K562 (cell line): ENCODE results near the gene ZFP92. TPM values are rescaled to one million over a fixed set of nuclear protein-coding genes. Genes with fewer than 3 reads are reported as not detected.

Source experiments
- ATAC-seq: fragments of 200-7000 bp; cut with Tn5 transposase; 3 replicates; pipeline ENCODE4 v1.9.1; 2020; ENCODE audit warnings: moderate library complexity
- BruUV-seq: library from RNA; stranded (reverse); fragments of 400-500 nt; replicated peaks from 2 replicates; lab custom pipeline; 2021; lab: Mats Ljungman, UMichigan
- CTCF ChIA-PET: fragments of 300-600 bp; formaldehyde crosslinking; extraction: SDS; loops from one replicate; lab custom pipeline; 2021; ENCODE audit warnings: low intra/inter-chr PET ratio; lab: Yijun Ruan, JAX
- POLR2A ChIA-PET: fragments of 300-600, 350-650 bp; sonication (Branson Sonifier 250); formaldehyde crosslinking; extraction: SDS; loops from one replicate; lab custom pipeline; 2021; ENCODE audit warnings: antibody characterized with exemption, inconsistent platforms; lab: Yijun Ruan, JAX
- DNase-seq, 4 experiments: peaks; one replicate each; pipeline versions ENCODE4 v3.0.0 to v3.0.0-alpha.2; 2011 to 2018; ENCODE audit warnings: low spot score in 3 of 4, mixed read lengths in 3 of 4; ENCODE audit errors: extremely low read depth in 1 of 4
- FAIRE-seq: peaks from 2 replicates; lab custom pipeline; 2011; peaks lifted over from hg19 to GRCh38; lab: Jason Lieb, UNC
- H2AFZ ChIP-seq: 2 replicates; pipeline ENCODE4 v1.6.0; 2011; ENCODE audit warnings: low read depth, low read length, control low read depth, inconsistent platforms
- H3K27ac ChIP-seq: fragments of 200-600 bp; 3 replicates; pipeline ENCODE4 v1.8.0; 2011; ENCODE audit warnings: low read depth, mild to moderate bottlenecking, control low read depth, inconsistent platforms, low read length, moderate library complexity, mixed read lengths; ENCODE audit errors: extremely low read depth
- H3K27me3 ChIP-seq, 2 experiments: fragments of 300-600 bp in 1 of 2; 2 replicates in 1 of 2; 3 replicates in 1 of 2; pipeline versions ENCODE4 v1.6.0 to v1.8.0; 2011; ENCODE audit warnings: inconsistent platforms in 2 of 2, low read length in 2 of 2, mild to moderate bottlenecking in 1 of 2, mixed read lengths in 1 of 2, moderate library complexity in 1 of 2; ENCODE audit not compliant: control insufficient read depth in 2 of 2, insufficient read depth in 2 of 2
- H3K36me3 ChIP-seq: fragments of 300-600 bp; 3 replicates; pipeline ENCODE4 v1.8.0; 2011; ENCODE audit warnings: mild to moderate bottlenecking, low read length, inconsistent platforms; ENCODE audit not compliant: control insufficient read depth, insufficient read depth
- H3K4me1 ChIP-seq, 2 experiments: fragments of 200-600 bp in 1 of 2; replicated peaks in 1 of 2; 2 replicates in 1 of 2; 3 replicates in 1 of 2; pipeline versions ENCODE4 v1.5.1 to v1.8.0; 2011; ENCODE audit warnings: inconsistent platforms in 2 of 2, low read length in 2 of 2, mild to moderate bottlenecking in 1 of 2, mixed read lengths in 1 of 2, moderate library complexity in 1 of 2; ENCODE audit not compliant: control insufficient read depth in 2 of 2, insufficient read depth in 2 of 2
- H3K4me2 ChIP-seq: 2 replicates; pipeline ENCODE4 v1.6.1; 2011; ENCODE audit warnings: low read length, control low read depth, inconsistent platforms, mixed read lengths; ENCODE audit not compliant: insufficient read depth
- H3K4me3 ChIP-seq: fragments of 200-600 bp; sonication (generic), shearing (Covaris generic); 2 replicates; pipeline ENCODE4 v1.5.1; 2016; ENCODE audit warnings: control low read depth, inconsistent platforms
- H3K79me2 ChIP-seq: fragments of 200-600 bp; 3 replicates; pipeline ENCODE4 v1.8.0; 2011; ENCODE audit warnings: low read length, inconsistent platforms; ENCODE audit not compliant: control insufficient read depth, insufficient read depth
- H3K9ac ChIP-seq, 2 experiments: 2 replicates each; pipeline versions ENCODE4 v1.6.0 to v1.6.1; 2011; ENCODE audit warnings: low read depth in 2 of 2, low read length in 2 of 2, control low read depth in 1 of 2, inconsistent platforms in 1 of 2, mild to moderate bottlenecking in 1 of 2, mixed read lengths in 1 of 2; ENCODE audit not compliant: insufficient read depth in 1 of 2
- H3K9me1 ChIP-seq: one replicate; pipeline ENCODE4 v1.6.0; 2011; ENCODE audit warnings: inconsistent platforms, mild to moderate bottlenecking, low read length, moderate library complexity; ENCODE audit not compliant: control insufficient read depth, insufficient read depth
- H3K9me3 ChIP-seq: replicated peaks from 2 replicates; pipeline ENCODE4 v1.5.1; 2011; ENCODE audit warnings: low read depth, low read length, inconsistent platforms; ENCODE audit not compliant: control insufficient read depth, insufficient read depth
- H4K20me1 ChIP-seq: replicated peaks from 2 replicates; pipeline ENCODE4 v1.6.1; 2011; ENCODE audit warnings: low read length, inconsistent platforms, mixed read lengths; ENCODE audit not compliant: control insufficient read depth, insufficient read depth
- ARID2 ChIP-seq: fragments of 450-650 bp; IDR thresholded peaks from 2 replicates; pipeline ENCODE4 v1.6.1; 2017; ENCODE audit warnings: antibody characterized with exemption, mild to moderate bottlenecking
- CBX1 ChIP-seq: sonication (generic); IDR thresholded peaks from 2 replicates; pipeline ENCODE4 v1.6.1; 2016; ENCODE audit warnings: antibody characterized with exemption, low read depth, mild to moderate bottlenecking
- CBX2 ChIP-seq: fragments of 200-600 bp; sonication (generic); IDR thresholded peaks from one replicate; pipeline ENCODE4 v1.6.1; 2012; ENCODE audit warnings: mild to moderate bottlenecking, low read length, inconsistent platforms; ENCODE audit not compliant: insufficient read depth, poor library complexity, severe bottlenecking
- DDX20 ChIP-seq: fragments of 450-650 bp; IDR thresholded peaks from 2 replicates; pipeline ENCODE4 v1.6.1; 2016; ENCODE audit warnings: missing genetic modification characterization, low read depth, mild to moderate bottlenecking, missing compliant biosample characterization, moderate library complexity
- DPF2 ChIP-seq: fragments of 450-650 bp; IDR thresholded peaks from 2 replicates; pipeline ENCODE4 v1.6.1; 2016
- KAT2B ChIP-seq: IDR thresholded peaks from one replicate; pipeline ENCODE4 v1.6.1; 2012; ENCODE audit warnings: low read depth, mild to moderate bottlenecking, control low read depth, inconsistent platforms, low read length, moderate library complexity
- RBM34 ChIP-seq: fragments of 200-400 bp; formaldehyde crosslinking; IDR thresholded peaks from 2 replicates; pipeline ENCODE4 v1.6.1; 2018; ENCODE audit warnings: low read length, borderline replicate concordance; ENCODE audit not compliant: insufficient read depth
- SRSF7 ChIP-seq: fragments of 200-400 bp; formaldehyde crosslinking; optimal IDR thresholded peaks from 2 replicates; pipeline ENCODE3; 2017; ENCODE audit warnings: mild to moderate bottlenecking, low read depth, low read length
- TAF9B ChIP-seq: fragments of 450-650 bp; IDR thresholded peaks from 2 replicates; pipeline ENCODE4 v1.6.1; 2018; ENCODE audit warnings: mild to moderate bottlenecking; ENCODE audit not compliant: partially characterized antibody
- TCF3 ChIP-seq: sonication (generic); formaldehyde crosslinking; IDR thresholded peaks from 2 replicates; pipeline ENCODE4 v1.4.0; 2020; ENCODE audit warnings: mild to moderate bottlenecking, missing genetic modification reagents
- TFAM ChIP-seq: fragments of 250-450 bp; sonication (Bioruptor Pico); conservative IDR thresholded peaks from 2 replicates; pipeline ENCODE4 v1.5.0; 2021; ENCODE audit warnings: mild to moderate bottlenecking, moderate library complexity
- ZNF165 ChIP-seq: fragments of 250-450 bp; sonication (Bioruptor Pico); IDR thresholded peaks from 2 replicates; pipeline ENCODE4 v1.4.0; 2020; ENCODE audit warnings: borderline replicate concordance
- ZNF644 ChIP-seq: fragments of 200-800 bp; sonication (Bioruptor generic); IDR thresholded peaks from 2 replicates; pipeline ENCODE4 v1.6.1; 2016; ENCODE audit warnings: low read depth, missing genetic modification characterization, missing compliant biosample characterization
- WGBS: fragments of 100-300 bp; shearing (Covaris generic); methylation state at CpG from one replicate; pipeline ENCODE4 v1.1.6; 2016; ENCODE audit warnings: low coverage, mixed read lengths; ENCODE audit not compliant: insufficient coverage; ENCODE audit errors: missing lambda C conversion rate; 5-methylcytosine and 5-hydroxymethylcytosine counted together
- in situ Hi-C: fragments of 300-500 bp; cut with MboI; formaldehyde crosslinking; loops from 4 replicates; pipeline ENCODE4 v1.15.0; 2018; ENCODE audit warnings: inconsistent platforms, mixed read lengths
- intact Hi-C: fragments of 100-400 bp; cut with micrococcal nuclease; formaldehyde crosslinking; loops from 2 replicates; pipeline ENCODE4 v1.14.2; 2022
- polyA plus RNA-seq, 8 experiments: library from polyadenylated mRNA; depleted of rRNA in 4 of 8; stranded (reverse) in 5 of 8; unstranded in 3 of 8; fragments of >200 nt; fragmentation: Nextera tagmentation in 2 of 8; fragmentation: Illumina TruSeq in 1 of 8; extraction: Ambion mirVana in 2 of 8; extraction: Trizol in 1 of 8; gene quantifications; 2 replicates each; pipeline versions ENCODE4 v1.2.1 to v1.2.3, GENCODE V29; 2011 to 2014; ENCODE audit warnings: inconsistent platforms in 1 of 8, missing spikeins in 1 of 8
- total RNA-seq, 7 experiments: library from RNA; depleted of rRNA in 6 of 7; stranded (reverse); fragments of >200 nt in 6 of 7; fragmentation: Illumina TruSeq in 2 of 7; extraction: Trizol in 2 of 7; gene quantifications; 2 replicates each; pipeline versions ENCODE4 v1.2.1 to v1.2.3, GENCODE V29; 2011 to 2021; ENCODE audit warnings: low replicate concordance in 1 of 7
- TF ChIP-seq, protein P1 (sequence below), 3 experiments: IDR thresholded peaks in 2 of 3; conservative IDR thresholded peaks in 1 of 3; 2 replicates each; pipeline ENCODE4 v1.5.1; 2011 to 2012; ENCODE audit warnings: low read length in 3 of 3, mild to moderate bottlenecking in 3 of 3, control low read depth in 2 of 3, improper control_type of control experiment in 1 of 3, inconsistent platforms in 1 of 3, low read depth in 1 of 3, mixed read lengths in 1 of 3, moderate library complexity in 1 of 3; ENCODE audit not compliant: insufficient read depth in 2 of 3

ZFP92 gene
- total and polyA plus RNA-seq, 9 of the 15 experiments (the other 6 are each of a cell fraction or from before 2014, with no cell fraction given), result 0.32 to 3.3 (median 1.8) TPM

DNA sequence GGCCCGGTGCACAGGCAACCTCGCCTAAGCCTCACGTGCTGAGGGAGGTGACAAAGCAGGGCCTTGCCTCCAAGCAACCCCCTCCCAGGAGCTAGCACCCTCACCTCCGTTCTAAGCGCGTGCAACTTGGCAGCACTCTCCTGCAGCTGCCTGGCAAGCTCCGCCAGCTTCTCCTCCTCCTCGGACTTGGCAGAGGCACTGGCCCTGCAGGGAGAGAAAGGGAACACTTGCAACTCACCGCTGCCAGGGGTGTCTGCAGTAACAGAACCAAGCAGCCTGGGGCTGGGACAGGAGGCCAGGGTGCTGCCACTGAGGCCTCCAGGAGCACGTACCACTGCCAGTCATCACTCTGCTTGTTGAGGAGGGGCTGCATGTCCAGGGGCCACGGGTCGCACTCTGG, 44.9 kb downstream of the ZFP92 start (continued):
- TF ChIP-seq DDX20 (no peak), TAF9B (no peak), SRSF7 (no peak), ZNF165 (CRISPR knock-in tag) (no peak), ARID2 (no peak), KAT2B (no peak)
- TF ChIP-seq, all 486 proteins: peak for 0

DNA sequence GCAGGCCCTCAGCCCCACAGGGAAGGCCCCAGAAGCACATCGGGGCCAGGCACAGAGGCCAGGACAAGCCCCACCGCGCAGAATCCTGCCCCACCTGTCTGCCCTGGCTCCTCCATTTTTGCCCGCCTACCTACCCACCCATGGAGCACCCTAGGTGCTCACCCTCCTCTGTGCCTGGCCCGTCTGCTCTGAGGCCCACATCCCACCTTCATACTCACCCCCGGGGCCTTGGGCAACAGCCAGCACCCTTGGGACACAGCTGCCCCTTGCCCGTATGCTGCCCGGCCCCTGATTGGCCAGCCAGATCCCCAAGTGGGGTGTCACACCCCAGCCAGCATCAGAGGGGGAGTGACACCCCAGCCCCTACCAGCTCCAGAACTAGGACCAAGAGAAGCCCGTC, 45.4 kb downstream of the ZFP92 start:
- 100% methylated on average over 2 of the region's 9 CpGs for WGBS

More for the DNA sequence above, 45.4 kb downstream of the ZFP92 start:
- H3K9me3 ChIP-seq, result no peaks in the 10 kb centered on the region
- FAIRE-seq (no peak), ATAC-seq (no peak), DNase-seq (no peak)
- H3K9ac ChIP-seq, result no peak overlapping the region; a peak in 1 of 4 replicates
- H3K9me1 ChIP-seq, result peaks cover 3% of the 10 kb centered on the region
- no TSS peak for BruUV-seq
- H3K4me1 ChIP-seq, result peaks cover 0 to 5% of the 10 kb centered on the region in 2 experiments; a peak in 1 of 5 replicates
- ChIA-PET POLR2A (interaction anchor here (0.6 kb wide), 1 partner anchor 209 kb away, joined by 3 read pairs; no protein-coding TSS in a partner anchor), CTCF (no interaction called here)
- no peak overlapping the region for H3K4me2 ChIP-seq
- in situ Hi-C loops (no loop called here), intact Hi-C loops (no loop called here)
- no peak overlapping the region for H3K27ac ChIP-seq
- no peaks in the 10 kb centered on the region for H3K79me2 ChIP-seq
- H3K27me3 ChIP-seq, result no peaks in the 10 kb centered on the region
- no peak overlapping the region for H2AFZ ChIP-seq
- H4K20me1 ChIP-seq, result peaks cover 8% of the 10 kb centered on the region; the same call in 1 of the 2 replicates
- H3K4me3 ChIP-seq, result no peak overlapping the region
- TF ChIP-seq TCF3 (CRISPR knock-in tag), result no peak
- TF ChIP-seq DPF2, result no peak
- TF ChIP-seq TFAM (CRISPR knock-in tag), result no peak
- no peak for TF ChIP-seq RBM34
- TF ChIP-seq CBX2, result no peak
- TF ChIP-seq, protein P1, sequence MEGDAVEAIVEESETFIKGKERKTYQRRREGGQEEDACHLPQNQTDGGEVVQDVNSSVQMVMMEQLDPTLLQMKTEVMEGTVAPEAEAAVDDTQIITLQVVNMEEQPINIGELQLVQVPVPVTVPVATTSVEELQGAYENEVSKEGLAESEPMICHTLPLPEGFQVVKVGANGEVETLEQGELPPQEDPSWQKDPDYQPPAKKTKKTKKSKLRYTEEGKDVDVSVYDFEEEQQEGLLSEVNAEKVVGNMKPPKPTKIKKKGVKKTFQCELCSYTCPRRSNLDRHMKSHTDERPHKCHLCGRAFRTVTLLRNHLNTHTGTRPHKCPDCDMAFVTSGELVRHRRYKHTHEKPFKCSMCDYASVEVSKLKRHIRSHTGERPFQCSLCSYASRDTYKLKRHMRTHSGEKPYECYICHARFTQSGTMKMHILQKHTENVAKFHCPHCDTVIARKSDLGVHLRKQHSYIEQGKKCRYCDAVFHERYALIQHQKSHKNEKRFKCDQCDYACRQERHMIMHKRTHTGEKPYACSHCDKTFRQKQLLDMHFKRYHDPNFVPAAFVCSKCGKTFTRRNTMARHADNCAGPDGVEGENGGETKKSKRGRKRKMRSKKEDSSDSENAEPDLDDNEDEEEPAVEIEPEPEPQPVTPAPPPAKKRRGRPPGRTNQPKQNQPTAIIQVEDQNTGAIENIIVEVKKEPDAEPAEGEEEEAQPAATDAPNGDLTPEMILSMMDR (IDR thresholded peaks at IDR 0.05 in 2 of 3, conservative IDR thresholded peaks at IDR 0.05 in 1 of 3; ENCODE audit: insufficient read depth in 2 of 3, low read depth in 1 of 3, low read length in 3 of 3), result no peak
- no peak for TF ChIP-seq ZNF644 (tag)
- no peak for TF ChIP-seq CBX1
- peaks cover 72% of the 10 kb centered on the region for H3K36me3 ChIP-seq
